Dermis microvascular lymphatic vessel endothelial cell (primary cell): Measurements from ENCODE around the gene CHAF1A. TPM values are rescaled to one million over a fixed set of nuclear protein-coding genes. Genes with fewer than 3 reads are reported as not detected.

Experiments used
- DNase-seq, 2 donors: peaks; one replicate each; pipeline versions ENCODE4 v3.0.0 to v3.0.0-alpha.2; 2010; ENCODE audit warnings: low read depth in 2 of 2
- total RNA-seq: library from RNA; depleted of rRNA; stranded (reverse); fragments of >200 nt; gene quantifications from 2 replicates; pipeline ENCODE4 v1.2.1, GENCODE V29; 2014

The CHAF1A gene
- total RNA-seq, 1 donor from 2014 or later, result 11.6 TPM

DNA sequence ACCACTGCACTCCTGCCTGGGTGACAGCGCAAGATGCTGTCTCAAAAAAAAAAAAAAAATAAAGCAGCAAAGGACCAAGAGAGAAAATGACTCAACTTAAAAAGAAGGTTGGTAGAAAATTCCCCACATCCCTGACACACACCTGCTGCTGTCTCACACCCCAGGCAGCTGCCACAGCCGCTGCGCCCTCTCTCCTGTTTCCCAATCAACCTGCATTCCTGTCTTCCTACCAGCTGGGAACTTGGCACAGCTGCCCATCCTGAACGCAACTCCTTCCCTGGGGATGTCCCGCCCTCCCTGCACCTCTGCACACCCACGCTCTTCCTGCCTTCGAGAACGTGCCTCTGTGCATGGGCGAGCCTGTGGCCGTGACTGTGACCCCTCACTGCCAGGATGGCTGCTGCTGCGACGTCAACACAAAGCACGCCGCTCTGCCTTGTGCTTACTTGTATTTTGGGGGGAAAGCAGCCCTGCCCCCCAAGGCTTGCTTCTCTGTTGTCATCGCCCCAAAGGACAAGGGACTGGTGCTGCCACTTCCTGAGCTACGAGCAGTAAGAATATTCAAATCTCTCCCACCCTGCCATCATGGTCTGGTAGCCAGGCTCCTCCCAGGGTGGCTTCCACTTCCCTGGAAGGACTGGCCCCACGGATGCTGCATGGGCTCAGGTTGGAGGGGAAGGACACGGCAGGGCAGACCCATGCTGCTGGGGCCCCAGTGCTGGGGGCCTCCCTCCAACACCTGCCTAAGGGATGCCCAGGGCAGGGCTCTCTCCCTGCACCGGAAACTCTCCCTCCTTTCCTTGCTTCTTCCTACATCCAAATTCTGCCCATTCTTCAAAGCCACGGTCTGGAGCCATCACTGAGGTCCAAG, 22.8 kb upstream of the CHAF1A start:
- peak in 1 of 2 donors; percentile 80 for DNase-seq

DNA sequence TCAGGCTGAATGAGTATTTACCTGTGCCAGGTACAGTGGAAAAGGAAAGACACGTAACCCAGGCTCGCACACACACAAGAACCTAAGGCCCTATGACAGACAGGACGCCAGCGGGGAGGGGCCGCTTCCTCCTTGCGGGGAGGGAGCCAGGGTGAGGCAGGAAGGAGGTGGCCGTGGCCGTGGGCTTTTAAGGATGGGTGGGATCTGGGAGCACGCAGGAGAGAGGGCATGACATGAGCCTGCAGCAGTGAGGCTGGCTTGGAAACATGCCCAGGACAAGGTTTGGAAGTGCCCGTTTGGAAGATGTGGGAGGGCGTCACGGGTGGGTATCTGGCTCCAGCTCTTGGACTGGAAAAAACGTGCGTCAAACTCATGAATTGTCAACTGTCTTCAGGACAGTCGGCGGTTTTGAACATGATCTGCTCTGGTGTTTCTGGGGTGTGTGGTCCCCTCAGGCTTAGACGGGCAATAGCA, 22.1 kb upstream of the CHAF1A start:
- DNase-seq, result peak in 1 of 2 donors; percentile 48

DNA sequence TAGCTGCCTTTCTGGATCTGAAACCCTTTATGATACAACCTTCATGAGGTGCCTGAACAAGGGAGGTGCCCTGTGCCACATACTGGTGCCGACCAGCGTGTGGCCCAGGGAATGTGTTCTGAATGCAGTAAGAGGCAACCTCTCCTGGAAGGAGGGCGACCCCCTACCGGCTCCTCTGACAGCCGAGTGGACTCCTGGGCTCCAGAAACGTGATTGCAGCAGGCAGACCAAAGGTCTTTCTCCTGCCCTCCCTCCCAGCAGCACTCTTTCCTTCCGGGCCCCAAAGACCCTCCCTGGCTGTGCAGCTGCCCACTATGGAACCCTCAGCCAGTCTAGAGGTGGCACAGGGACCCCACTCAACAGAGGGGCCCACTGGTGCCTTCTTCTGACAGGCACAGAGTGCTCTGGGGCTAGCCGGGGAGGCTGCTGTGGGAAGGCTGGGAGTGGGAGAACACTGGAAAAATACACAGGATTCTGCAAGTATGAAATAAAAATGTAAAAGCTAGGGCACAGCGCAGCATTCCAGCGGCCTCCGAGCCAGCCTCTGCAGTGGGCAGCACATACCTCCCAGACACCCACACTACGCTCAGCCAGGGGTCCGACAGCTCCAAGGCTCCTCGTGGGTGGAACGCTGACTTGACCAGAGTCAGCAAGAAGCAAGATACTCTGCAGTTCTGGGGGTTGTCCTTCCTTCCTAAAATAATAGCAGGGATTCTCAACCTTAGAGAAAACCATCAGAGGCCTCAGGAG, 17.0 kb upstream of the CHAF1A start:
- DNase-seq, result no peak

DNA sequence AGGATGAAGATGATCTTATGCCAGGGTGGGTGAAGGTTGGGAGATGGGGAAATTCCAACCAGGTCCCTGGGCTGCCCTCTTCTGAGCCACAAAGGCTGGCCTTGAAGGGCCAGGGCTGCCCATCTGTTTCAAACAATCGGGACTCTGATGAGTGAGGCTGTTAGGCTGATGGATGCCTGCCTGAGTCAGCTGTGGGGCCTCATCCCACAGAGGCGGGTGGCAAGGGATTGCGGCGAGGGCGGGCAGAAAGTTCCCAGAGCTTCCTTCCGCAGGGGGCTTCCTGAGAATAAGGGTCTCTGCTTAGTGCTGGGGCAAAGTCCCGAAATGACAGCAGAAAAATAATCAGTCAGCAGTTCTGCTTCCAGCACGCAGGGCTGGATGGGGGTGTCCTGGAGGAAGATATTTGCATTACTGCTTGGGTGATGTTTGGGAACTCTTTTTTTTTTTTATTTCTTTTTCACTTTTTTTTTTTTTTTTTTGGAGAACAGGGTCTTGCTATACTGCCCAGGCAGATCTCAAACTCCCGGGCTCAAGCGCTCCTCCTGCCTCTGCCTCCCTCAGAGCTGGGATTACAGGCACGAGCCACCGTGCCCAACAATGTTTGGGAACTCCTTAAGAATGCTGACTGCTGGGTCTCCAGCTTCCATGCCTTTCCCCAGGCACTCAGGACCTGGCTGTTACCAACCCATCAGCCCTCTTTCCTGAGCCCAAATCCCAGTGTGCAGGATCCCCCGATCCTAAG, 16.2 kb upstream of the CHAF1A start:
- peak in 1 of 2 donors; percentile 72 for DNase-seq

DNA sequence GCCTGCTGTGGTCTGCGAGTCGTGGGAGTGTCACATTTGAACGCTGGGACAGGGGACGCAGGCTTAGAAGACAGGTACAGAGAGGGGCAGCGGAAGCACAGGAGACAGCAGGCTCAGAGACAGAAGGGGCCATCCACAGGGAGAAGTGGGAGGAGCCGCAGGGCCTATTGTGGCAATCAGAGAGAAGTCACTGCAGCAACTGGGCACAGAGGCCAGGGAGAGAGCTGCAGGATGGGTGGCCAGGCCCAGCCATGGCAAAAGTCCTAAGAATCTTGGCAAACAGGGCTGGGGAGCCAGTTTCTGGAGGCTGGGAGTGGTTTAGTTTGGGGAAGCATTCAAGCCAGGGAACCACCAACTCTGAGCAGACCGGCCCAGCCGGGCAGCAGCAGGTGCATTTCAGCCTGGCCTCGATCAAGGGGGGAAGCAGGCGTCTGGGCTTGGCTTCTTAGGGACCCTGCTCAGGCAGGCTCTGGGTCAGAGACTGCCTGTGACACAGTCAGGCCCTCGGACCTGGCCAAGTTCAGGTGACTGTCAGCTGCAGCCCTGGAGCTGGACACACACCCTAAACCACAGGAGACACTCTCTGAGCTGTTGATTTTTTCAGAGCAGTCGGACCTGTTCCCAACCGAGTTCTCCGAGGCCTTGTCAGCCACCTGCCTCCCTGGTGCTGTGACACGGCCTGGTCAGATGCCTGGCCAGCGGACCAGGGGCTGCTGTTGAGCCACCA, 13.9 kb upstream of the CHAF1A start:
- peak in 1 of 2 donors; percentile 47 for DNase-seq

DNA sequence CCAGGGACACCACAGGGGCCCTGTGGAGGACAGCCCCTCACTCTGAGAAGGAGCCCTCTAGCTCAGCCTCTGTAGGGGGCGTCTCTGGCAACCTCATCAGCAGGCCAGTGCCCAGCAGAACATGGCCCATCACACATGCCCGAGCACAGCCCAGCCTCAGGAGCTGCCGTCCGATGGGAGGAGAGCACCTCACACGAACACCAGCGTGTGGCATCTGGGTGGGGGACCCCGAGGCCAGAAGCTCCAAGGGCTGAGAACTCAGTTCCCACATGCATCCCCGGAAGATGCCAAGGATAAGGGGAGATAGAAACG, 13.4 kb upstream of the CHAF1A start:
- no peak for DNase-seq

DNA sequence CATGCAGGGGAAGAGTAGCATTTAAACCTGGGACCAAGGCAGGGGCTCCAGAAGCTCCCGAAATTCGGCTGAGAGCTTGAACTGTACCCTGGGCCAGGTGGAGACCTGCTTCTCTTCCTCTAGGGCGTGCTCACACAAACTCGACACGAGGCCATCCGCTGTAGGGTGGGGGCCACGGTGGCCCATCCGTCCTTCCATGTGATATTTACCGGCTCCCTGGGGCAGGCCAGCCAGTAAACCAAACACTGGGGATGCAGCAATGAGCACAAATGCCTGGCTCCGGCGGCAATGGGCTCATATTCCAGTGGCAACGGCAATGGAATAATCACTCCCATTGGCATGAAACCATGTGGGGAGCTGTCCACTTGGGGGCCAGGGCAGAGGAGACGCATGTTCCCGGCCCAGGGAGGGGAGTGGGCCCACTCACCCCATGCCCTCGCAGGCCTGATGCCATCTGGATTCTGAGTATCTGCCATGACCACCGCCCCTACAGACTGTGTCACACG, 12.9 kb upstream of the CHAF1A start:
- no peak for DNase-seq

DNA sequence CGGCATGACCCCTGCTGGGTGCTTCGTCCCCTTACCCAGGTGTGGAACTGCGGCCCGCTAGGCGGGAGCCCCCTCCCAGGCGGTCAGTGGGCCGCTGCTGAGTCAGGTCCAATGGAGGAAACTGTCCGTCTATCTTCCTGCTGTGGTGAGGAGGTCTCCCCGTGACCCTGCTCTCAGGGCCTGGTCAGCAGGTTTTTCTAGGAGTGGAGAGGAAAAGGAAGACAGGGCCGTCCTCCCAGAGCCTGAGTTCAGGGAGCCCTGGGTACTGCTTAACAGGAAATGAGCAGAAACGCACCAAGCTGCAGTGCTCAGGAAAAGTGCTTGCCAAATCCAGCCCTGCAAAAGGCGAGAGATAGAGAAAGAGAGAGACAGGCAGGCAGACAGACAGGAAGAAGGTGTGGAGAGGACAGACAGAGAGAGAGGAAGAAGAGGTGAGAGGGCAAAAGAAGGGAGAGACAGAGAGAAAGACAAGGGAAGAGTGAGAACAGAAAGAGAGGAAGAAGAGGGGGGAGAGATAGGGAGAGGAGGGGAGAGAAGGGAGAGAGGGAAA, 12.3 kb upstream of the CHAF1A start:
- peak in 1 of 2 donors; percentile 93 for DNase-seq

DNA sequence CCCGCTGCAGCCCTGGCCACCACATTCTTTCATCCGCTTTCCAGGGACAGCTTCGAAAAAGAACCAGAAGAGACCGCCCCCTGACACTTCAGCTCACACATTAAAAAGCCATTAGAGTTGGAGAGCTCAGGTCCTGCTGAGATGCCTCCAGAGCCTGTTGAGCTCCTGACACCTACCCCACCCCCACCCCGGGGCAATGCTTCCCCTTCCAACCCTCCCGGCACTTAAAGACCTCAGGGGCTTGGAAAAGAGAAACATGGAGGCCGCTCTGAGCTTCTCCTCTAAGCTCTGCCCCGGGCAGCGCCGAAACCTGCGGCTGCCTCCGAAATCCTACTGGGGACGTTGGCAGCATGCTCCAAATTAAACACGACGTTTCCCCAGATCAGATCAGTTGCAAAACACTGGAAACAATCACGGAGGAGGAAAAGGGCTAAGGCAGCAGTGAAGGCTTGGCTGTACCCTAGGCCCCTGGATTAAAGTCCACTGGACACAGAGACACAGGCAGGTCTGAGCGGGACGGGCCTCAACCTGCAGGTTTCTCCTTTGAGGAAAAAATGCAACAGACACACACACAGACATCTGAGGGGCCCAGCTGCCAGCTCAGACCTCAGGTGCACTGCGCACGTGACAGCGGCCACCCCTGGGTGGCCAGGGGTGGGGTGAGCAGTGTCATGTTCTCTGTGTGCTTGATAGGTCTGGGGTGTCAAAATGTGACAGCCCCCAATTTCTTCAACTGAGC, 11.7 kb upstream of the CHAF1A start:
- no peak for DNase-seq

DNA sequence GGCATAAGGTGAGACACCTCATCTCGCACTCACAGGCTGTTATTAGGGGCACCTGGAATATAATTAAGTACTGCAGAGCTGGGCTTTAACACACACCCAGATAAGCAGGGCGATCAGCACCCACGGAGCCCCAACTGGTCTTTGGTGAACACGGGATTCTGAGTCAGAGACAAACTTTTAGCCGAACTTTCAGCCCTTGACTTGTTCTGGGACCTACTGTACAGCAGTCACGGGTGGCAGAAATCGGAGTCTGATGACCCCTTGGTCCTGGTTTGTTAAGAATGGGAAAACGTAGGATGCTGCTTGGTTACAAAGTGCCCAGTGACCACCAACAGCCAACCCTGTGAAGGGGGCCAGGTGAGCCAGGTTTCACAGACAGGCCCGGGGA, 11.1 kb upstream of the CHAF1A start:
- peak in 1 of 2 donors; percentile 48 for DNase-seq

DNA sequence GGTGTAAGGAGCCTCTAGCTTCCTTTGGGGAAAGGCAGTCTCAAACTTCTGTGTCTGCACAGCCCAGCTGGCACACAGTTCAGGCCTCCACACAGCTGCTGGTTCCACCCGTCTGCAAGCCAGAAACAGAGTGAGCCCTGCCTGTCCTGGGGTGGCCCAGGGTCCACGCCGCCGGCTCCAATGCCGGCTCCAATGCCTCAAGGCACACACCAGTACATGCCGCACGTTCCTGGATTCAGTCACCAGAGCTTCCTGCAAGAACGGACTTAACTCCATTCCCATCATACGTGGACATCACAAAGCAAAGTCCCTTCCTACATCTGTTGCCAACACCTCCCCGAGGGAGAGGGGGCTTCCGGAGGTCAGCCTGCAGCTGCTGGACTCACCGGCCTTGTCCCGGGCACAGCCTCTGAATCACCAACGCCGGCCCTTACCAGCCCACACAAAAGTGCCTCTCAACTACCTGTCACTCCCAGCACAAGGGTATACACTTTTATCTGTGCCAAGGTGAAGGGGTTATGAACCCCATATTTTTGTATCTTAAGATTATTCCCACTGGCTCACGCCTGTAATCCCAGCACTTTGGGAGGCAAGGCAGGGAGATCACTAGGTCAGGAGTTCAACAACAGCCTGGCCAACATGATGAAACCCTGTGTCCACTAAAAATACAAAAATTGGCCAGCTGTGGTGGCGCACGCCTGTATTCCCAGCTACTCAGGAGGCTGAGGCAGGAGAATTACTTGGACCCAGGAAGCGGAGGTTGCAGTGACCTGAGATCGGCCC, 10.5 kb upstream of the CHAF1A start:
- peak; percentile 99 to 100 for DNase-seq

DNA sequence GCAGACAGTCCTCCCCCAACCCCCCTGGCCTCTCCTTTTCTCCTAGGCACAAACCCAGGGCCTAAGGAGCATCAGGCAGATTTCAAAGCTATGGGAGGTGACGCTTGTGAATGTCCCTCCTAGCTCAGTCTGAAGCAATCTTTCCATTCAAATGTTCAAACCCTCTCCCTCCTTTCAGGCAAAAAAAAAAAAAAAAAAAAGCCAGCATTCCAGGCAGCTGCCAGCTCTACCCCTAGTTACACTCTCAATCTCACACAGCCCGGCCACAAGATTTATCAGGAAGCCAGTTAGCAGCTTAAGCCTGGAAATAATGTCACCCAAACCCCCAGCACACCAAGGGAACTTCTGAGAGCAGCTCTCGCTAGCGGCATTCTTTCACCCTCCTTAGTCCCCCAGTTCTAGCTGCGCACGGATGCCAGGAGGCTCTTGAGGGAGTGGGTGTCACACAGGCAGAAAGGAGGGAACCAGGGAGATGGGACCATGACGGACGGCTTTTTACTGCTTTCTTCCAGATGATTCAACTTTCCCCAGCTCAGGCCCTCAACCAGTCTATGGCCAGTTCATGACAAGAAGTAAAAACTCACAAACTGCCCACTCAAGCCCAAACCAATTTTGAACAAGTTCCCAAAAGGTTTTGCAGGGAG, 8.4 kb upstream of the CHAF1A start:
- peak; percentile 47 to 61 for DNase-seq

DNA sequence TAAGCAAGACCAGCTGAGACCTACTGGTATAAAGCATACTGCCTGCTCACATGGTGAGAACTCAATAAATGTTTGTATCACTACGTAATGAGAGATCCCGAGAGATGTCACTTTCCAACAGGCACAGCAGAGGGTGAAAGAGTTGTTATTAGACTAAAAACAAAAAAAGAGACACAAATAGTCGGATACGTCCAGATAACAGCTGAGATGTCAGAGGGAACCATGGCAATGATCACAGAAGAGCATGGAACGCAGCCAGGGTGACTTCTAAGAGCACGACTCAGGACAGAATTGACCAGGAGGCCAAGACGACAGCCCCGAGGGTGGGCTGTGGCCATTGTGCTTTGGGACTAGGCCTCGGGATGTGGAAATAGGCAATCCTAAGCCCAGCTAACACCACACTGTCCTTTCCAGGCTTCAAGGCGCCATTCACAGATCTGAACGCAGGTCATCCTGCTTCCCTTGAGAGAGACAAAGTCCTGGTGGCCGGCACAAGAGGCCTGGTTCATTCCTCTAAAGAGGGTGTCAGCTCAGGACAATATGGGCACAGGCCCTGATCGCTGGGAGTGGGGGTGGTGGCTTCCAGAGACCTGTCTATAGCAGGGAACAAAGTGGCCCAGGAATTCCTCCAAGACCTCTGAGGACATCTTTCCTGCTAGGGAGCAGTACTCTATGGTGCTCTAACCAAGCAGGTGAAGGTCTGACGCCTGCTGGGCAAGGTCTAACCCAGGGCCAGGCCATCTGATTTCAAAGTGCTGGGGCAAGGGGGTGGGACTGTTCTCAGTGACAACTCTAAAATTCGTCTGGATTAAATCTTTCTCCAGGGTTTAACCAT, 5.3 kb upstream of the CHAF1A start:
- DNase-seq, result peak; percentile 47

DNA sequence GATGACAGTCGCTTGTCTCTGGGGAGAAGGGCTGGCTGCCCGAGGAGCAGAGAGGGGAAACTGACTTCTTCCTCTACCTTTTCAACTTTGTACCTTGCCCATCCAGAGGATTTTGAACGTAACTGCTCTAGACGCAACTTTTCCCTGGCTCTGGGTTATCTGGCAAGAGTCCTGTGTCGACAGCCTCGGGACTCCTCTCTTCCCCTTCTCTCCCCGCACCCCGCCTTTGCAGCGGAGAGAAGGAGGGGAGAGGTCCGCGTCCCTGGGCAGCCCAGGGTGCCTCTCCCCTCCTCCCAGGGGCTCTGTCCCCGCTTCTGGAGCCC, 2.7 kb upstream of the CHAF1A start:
- no peak for DNase-seq

DNA sequence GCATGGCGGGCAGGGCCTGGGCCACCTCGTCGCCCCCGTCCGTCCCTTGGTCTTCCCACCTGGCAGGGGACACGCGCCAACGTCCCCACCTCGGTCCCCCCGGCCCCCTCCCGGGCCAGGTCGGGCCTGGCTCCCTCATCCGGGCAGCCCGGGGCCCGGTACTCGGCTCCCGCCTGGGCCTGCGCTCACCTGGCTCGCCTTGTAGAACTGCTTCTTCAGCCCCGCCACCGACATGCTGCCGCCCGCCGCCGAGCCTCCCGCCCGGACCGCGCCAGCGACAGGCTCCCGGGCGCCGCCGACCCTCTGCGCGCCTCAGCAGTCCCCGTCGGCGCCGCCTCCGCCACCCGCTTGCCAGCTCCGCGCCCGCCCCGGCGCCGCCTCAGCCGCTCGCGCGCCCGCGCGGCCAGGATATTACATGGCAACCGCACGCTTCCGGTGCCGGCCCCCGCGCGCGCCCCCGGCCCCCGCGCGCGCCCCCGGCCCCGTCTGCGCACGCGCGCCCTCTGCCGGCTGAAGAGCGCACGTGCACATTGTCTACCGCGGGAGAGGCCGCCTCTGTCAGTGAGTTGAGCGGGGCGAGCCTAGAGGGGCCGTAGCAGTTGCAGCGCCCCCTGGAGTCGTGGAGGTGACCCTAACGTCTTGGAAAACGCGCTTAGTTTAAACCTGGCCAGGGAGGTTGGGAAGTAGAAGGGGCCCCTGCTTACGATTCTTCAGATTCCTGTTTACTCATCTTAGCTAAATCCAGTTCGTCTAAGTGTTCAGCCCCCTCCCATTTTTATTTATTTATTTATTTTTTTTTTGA, 2.1 kb upstream of the CHAF1A start, which contains the start of gene SH3GL1:
TSS of gene SH3GL1 (minus strand) at position 413 of the 802 bp plus-strand sequence. CDS start at position 234, 179 bp downstream.
- peak; percentile 81 to 93 for DNase-seq

DNA sequence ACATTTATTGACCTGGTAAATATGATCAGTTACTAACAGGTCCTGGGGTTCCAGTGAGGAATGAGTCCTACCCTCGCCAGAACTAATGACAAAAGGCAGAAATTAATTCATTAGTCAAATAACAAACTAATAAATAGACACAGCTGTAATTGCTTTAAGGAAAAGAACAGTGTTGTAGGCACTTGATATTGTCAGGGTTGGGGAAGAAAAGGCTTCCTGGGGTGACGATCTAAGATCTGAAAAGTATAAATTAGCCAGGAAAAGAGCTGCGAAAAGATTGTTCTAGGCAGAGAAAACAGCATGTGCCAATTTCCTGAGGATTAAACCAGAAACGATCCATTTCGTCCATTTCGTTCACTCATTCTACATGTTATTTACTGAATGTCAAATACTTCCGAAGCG, 670 bp upstream of the CHAF1A start:
- no peak for DNase-seq
